GM12878 (cell line): ENCODE measurements around the gene NTRK3. TPM values are rescaled to one million over a fixed set of nuclear protein-coding genes. Genes with fewer than 3 reads are reported as not detected.

Experiments
- ATAC-seq: fragments of 200-7000 bp; cut with Tn5 transposase; 3 replicates; pipeline ENCODE4 v1.9.1; 2020; ENCODE audit warnings: mild to moderate bottlenecking, moderate library complexity
- BruUV-seq: library from RNA; stranded (reverse); fragments of 400-500 nt; replicated peaks from 2 replicates; lab custom pipeline; 2021; lab: Mats Ljungman, UMichigan
- CTCF ChIA-PET: fragments of 300-600 bp; sonication (Branson Sonifier 250); formaldehyde crosslinking; extraction: SDS; loops from one replicate; lab custom pipeline; 2021; ENCODE audit warnings: inconsistent platforms; lab: Yijun Ruan, JAX
- POLR2A ChIA-PET: fragments of 350-600 bp; formaldehyde crosslinking; extraction: SDS; loops from one replicate; lab custom pipeline; 2021; ENCODE audit warnings: inconsistent platforms; lab: Charles Lee
- RAD21 ChIA-PET: fragments of 300-600 bp; sonication (Branson Sonifier 250); formaldehyde crosslinking; loops from one replicate; lab custom pipeline; 2023; ENCODE audit warnings: antibody characterized with exemption; ENCODE audit not compliant: unreplicated experiment; lab: Charles Lee
- SMC1A ChIA-PET: fragments of 300-600 bp; sonication (Branson Sonifier 250); formaldehyde crosslinking; loops from one replicate; lab custom pipeline; 2023; ENCODE audit not compliant: unreplicated experiment, uncharacterized antibody; lab: Charles Lee
- DNase-seq: peaks from one replicate; pipeline ENCODE4 v3.0.0-alpha.2; 2011; ENCODE audit warnings: low read depth, low spot score
- FAIRE-seq: peaks from 3 replicates; lab custom pipeline; 2011; peaks lifted over from hg19 to GRCh38; lab: Jason Lieb, UNC
- H2AFZ ChIP-seq: 2 replicates; pipeline ENCODE4 v1.6.0; 2011; ENCODE audit warnings: low read depth, low read length, control low read depth; ENCODE audit not compliant: control insufficient read depth
- H3K27ac ChIP-seq: 2 replicates; pipeline ENCODE4 v1.5.1; 2011; ENCODE audit warnings: control low read depth; ENCODE audit not compliant: control insufficient read depth, insufficient read depth
- H3K27me3 ChIP-seq, 2 experiments: replicated peaks in 1 of 2; 2 replicates each; pipeline versions ENCODE4 v1.6.0 to v1.6.1; 2011; ENCODE audit warnings: low read length in 1 of 2; ENCODE audit not compliant: control insufficient read depth in 2 of 2, insufficient read depth in 2 of 2
- H3K36me3 ChIP-seq, 2 experiments: 2 replicates each; pipeline ENCODE4 v1.5.1; 2011; ENCODE audit warnings: low read length in 1 of 2; ENCODE audit not compliant: control insufficient read depth in 2 of 2, insufficient read depth in 2 of 2
- H3K4me1 ChIP-seq: 2 replicates; pipeline ENCODE4 v1.6.1; 2011; ENCODE audit warnings: mild to moderate bottlenecking, low read length, moderate library complexity, mixed read lengths; ENCODE audit not compliant: control insufficient read depth, insufficient read depth
- H3K4me2 ChIP-seq: 2 replicates; pipeline ENCODE4 v1.6.0; 2011; ENCODE audit warnings: control low read depth; ENCODE audit not compliant: control insufficient read depth, insufficient read depth
- H3K4me3 ChIP-seq: fragments of 200-600 bp; sonication (generic); 2 replicates; pipeline ENCODE4 v1.5.1; 2016
- H3K79me2 ChIP-seq: 2 replicates; pipeline ENCODE4 v1.6.0; 2011; ENCODE audit warnings: low read length; ENCODE audit not compliant: control insufficient read depth, insufficient read depth
- H3K9ac ChIP-seq: 2 replicates; pipeline ENCODE4 v1.8.0; 2011; ENCODE audit warnings: low read length, control low read depth, mixed read lengths; ENCODE audit not compliant: control insufficient read depth, insufficient read depth
- H3K9me3 ChIP-seq: replicated peaks from 3 replicates; pipeline ENCODE4 v1.5.1; 2011; ENCODE audit warnings: mild to moderate bottlenecking, low read length; ENCODE audit not compliant: control insufficient read depth, insufficient read depth
- H4K20me1 ChIP-seq: 2 replicates; pipeline ENCODE4 v1.6.0; 2011; ENCODE audit not compliant: control insufficient read depth, insufficient read depth
- ATF2 ChIP-seq: IDR thresholded peaks from 2 replicates; pipeline ENCODE4 v1.6.1; 2012; ENCODE audit warnings: low read length, inconsistent platforms
- ATF7 ChIP-seq: fragments of 450-650 bp; IDR thresholded peaks from 2 replicates; pipeline ENCODE4 v1.6.1; 2016; ENCODE audit warnings: low read depth, mild to moderate bottlenecking
- E2F8 ChIP-seq: fragments of 450-650 bp; IDR thresholded peaks from 2 replicates; pipeline ENCODE4 v1.6.1; 2018; ENCODE audit warnings: mild to moderate bottlenecking, low read depth, moderate library complexity; ENCODE audit not compliant: partially characterized antibody
- EZH2 ChIP-seq: IDR thresholded peaks from 2 replicates; pipeline ENCODE4 v1.6.1; 2012; ENCODE audit warnings: low read depth, mild to moderate bottlenecking, control low read depth, inconsistent platforms, low read length, borderline replicate concordance; ENCODE audit not compliant: control insufficient read depth
- HCFC1 ChIP-seq: fragments of 150-350 bp; IDR thresholded peaks from 2 replicates; pipeline ENCODE4 v1.6.1; 2014; ENCODE audit warnings: low read length
- IRF3 ChIP-seq: fragments of 450-650 bp; IDR thresholded peaks from 2 replicates; pipeline ENCODE4 v1.6.1; 2014; ENCODE audit warnings: mild to moderate bottlenecking
- MEF2A ChIP-seq: IDR thresholded peaks from 2 replicates; pipeline ENCODE4 v1.6.1; 2011; ENCODE audit warnings: low read depth, mild to moderate bottlenecking, low read length, moderate library complexity; ENCODE audit not compliant: insufficient read depth
- POU2F2 ChIP-seq: IDR thresholded peaks from 3 replicates; pipeline ENCODE4 v1.6.1; 2011; ENCODE audit warnings: low read depth, mild to moderate bottlenecking, low read length, borderline replicate concordance
- RAD21 ChIP-seq: IDR thresholded peaks from 2 replicates; pipeline ENCODE4 v1.6.1; 2011; ENCODE audit warnings: mild to moderate bottlenecking, low read depth, low read length, moderate library complexity; ENCODE audit not compliant: insufficient read depth
- RB1 ChIP-seq: fragments of 450-650 bp; formaldehyde crosslinking; IDR thresholded peaks from 2 replicates; pipeline ENCODE4 v1.6.1; 2017; ENCODE audit warnings: mild to moderate bottlenecking, borderline replicate concordance
- TBL1XR1 ChIP-seq: IDR thresholded peaks from 2 replicates; pipeline ENCODE4 v1.6.1; 2012; ENCODE audit warnings: low read depth, low read length, improper control_type of control experiment
- ZBTB40 ChIP-seq: fragments of 450-650 bp; IDR thresholded peaks from 2 replicates; pipeline ENCODE4 v1.6.1; 2016; ENCODE audit warnings: mild to moderate bottlenecking, moderate library complexity, borderline replicate concordance
- ZNF384 ChIP-seq: IDR thresholded peaks from 2 replicates; pipeline ENCODE4 v1.6.1; 2012; ENCODE audit warnings: low read depth, mild to moderate bottlenecking, low read length, improper control_type of control experiment, borderline replicate concordance
- in situ Hi-C: fragments of 300-500 bp; cut with MboI; formaldehyde crosslinking; loops from 9 replicates; pipeline ENCODE4 v1.14.3; 2018; ENCODE audit warnings: mixed read lengths
- intact Hi-C: fragments of 100-400 bp; cut with micrococcal nuclease; formaldehyde crosslinking; loops from one replicate; pipeline ENCODE4 v1.14.2; 2022; ENCODE audit not compliant: unreplicated experiment
- polyA plus RNA-seq, 11 experiments: library from polyadenylated mRNA; depleted of rRNA in 4 of 11; unstranded in 6 of 11; stranded (reverse) in 5 of 11; fragments of >200 nt; fragmentation: Nextera tagmentation in 4 of 11; fragmentation: Illumina TruSeq in 1 of 11; extraction: Ambion mirVana in 4 of 11; extraction: Trizol in 1 of 11; gene quantifications; 1 replicate in 1 of 11; 2 replicates in 10 of 11; pipeline versions ENCODE4 v1.2.1 to v1.2.3, GENCODE V29; 2011 to 2016; ENCODE audit warnings: inconsistent platforms in 2 of 11, missing spikeins in 2 of 11, low read depth in 1 of 11
- total RNA-seq, 4 experiments: library from RNA; depleted of rRNA in 3 of 4; stranded (reverse); fragments of >200 nt in 3 of 4; fragmentation: Illumina TruSeq in 1 of 4; extraction: Trizol in 1 of 4; gene quantifications; 2 replicates each; pipeline versions ENCODE4 v1.2.1 to v1.2.3, GENCODE V29; 2013 to 2021

The NTRK3 gene
- total and polyA plus RNA-seq, 10 of the 15 experiments (the other 5 are each of a cell fraction or from before 2014, with no cell fraction given): not detected

GRCh38 chr15:87998630-87999029 is 257.9 kb downstream of the NTRK3 start:
- H3K4me1 ChIP-seq: no peaks in the 10 kb centered on the region
- in situ Hi-C loops: no loop called here
- FAIRE-seq (no peak), ATAC-seq (no peak), DNase-seq (no peak)
- RAD21 ChIA-PET: no interaction called here
- H3K27me3 ChIP-seq: no peaks in the 10 kb centered on the region
- no peaks in the 10 kb centered on the region for H3K9me3 ChIP-seq
- intact Hi-C loops: no loop called here
- no peaks in the 10 kb centered on the region for H4K20me1 ChIP-seq
- H3K36me3 ChIP-seq: no peaks in the 10 kb centered on the region
- H3K4me3 ChIP-seq: no peak overlapping the region
- CTCF ChIA-PET: no interaction called here
- H3K79me2 ChIP-seq: no peaks in the 10 kb centered on the region
- BruUV-seq: no TSS peak
- H3K4me2 ChIP-seq: no peak overlapping the region
- POLR2A ChIA-PET: no interaction called here
- H2AFZ ChIP-seq: no peak overlapping the region
- H3K27ac ChIP-seq: no peak overlapping the region
- H3K9ac ChIP-seq: no peak overlapping the region
- SMC1A ChIA-PET: no interaction called here
- TF ChIP-seq RB1 (no peak), ATF2 (no peak), EZH2 (no peak), ZNF384 (no peak), ZBTB40 (no peak), POU2F2 (no peak), TBL1XR1 (no peak), IRF3 (no peak), HCFC1 (no peak), E2F8 (no peak), MEF2A (no peak), RAD21 (no peak), ATF7 (no peak)
